ENCODE data around the gene TNFRSF12A.

DNA sequence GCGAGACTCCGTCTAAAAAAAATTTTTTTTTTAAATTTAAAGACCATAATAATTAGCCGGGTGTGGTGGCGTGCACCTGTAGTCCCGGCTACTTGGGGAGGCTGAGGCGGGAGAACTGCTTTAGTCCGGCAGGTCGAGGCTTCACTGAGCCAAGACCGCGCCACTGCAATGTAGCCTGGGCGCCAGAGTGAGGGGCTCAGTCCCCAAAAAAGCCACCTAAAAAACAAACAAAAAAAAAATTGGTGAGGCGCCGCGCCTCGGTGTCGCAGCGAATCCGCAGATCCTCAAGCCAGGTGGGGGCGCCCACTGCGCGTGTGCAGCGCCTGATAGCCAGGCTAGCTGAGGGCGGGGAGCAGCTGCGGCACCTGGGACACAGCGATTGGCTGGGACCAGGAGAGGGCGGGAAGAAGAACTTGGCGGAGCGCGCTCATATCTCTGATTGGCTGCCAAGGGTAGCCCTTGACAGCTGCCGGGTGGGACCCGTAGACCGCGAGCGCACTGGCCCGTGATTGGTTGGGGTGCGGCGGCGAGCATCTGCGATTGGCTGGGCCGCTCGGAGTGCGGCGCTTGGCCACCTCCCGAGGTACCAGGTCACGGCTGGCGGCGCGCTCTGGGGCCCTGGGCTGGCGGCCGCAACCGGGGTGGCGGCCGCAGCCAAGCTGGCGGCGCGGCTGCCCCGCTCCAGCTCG is 16.4 kb upstream of the TNFRSF12A start:
- TF ChIP-seq, protein P1, sequence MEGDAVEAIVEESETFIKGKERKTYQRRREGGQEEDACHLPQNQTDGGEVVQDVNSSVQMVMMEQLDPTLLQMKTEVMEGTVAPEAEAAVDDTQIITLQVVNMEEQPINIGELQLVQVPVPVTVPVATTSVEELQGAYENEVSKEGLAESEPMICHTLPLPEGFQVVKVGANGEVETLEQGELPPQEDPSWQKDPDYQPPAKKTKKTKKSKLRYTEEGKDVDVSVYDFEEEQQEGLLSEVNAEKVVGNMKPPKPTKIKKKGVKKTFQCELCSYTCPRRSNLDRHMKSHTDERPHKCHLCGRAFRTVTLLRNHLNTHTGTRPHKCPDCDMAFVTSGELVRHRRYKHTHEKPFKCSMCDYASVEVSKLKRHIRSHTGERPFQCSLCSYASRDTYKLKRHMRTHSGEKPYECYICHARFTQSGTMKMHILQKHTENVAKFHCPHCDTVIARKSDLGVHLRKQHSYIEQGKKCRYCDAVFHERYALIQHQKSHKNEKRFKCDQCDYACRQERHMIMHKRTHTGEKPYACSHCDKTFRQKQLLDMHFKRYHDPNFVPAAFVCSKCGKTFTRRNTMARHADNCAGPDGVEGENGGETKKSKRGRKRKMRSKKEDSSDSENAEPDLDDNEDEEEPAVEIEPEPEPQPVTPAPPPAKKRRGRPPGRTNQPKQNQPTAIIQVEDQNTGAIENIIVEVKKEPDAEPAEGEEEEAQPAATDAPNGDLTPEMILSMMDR (optimal IDR thresholded peaks at IDR 0.05 in 1 of 3, IDR thresholded peaks at IDR 0.05 in 1 of 3, conservative IDR thresholded peaks at IDR 0.05 in 1 of 3; ENCODE audit: extremely low read depth in 1 of 3, insufficient read depth in 2 of 3, low read length in 3 of 3) = peak; percentile 27 to 82 (median 51)
- TF ChIP-seq EZH2 (IDR thresholded peaks at IDR 0.05; ENCODE audit: low read length) = no peak
